ENCODE results near the gene VWC2L. TPM values are rescaled to one million over a fixed set of nuclear protein-coding genes. Genes with fewer than 3 reads are reported as not detected.

The VWC2L gene
- polyA plus RNA-seq, 1 donor from 2014 or later, result 0.31 TPM

DNA sequence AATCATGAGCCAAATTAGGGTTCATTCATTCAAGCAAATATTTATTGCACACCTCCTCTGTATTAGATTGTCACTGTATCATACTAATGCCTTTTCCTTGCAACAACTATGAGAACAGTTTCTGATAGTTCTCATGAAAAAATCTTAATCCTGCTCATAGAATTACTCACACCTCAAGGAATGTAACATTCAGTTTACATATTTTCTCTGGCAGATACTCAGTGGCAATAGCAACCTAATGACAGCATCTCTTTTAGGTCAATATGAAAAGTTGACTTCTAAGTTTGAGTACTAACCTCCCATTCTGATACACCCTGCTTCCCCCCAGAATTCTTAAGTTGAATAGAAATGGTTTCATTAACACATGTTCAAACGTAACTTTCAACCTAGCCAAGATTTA, 132.0 kb downstream of the VWC2L start:
- no peaks in the 10 kb centered on the region for H3K27me3 ChIP-seq (ENCODE audit: insufficient read depth, low read depth, low read length)
- no peak overlapping the region for H2AFZ ChIP-seq (ENCODE audit: low read depth, low read length)
- TF ChIP-seq EP300 (conservative IDR thresholded peaks at IDR 0.05; ENCODE audit: poor library complexity, severe bottlenecking) (no peak), POLR2AphosphoS5 (IDR thresholded peaks at IDR 0.05) (no peak)
- H3F3A ChIP-seq (ENCODE audit: insufficient read depth, low read length, poor library complexity, severe bottlenecking), result no peaks in the 10 kb centered on the region
- H4K20me1 ChIP-seq (ENCODE audit: insufficient read depth), result no peaks in the 10 kb centered on the region
- no peaks in the 10 kb centered on the region for H3K9me3 ChIP-seq (ENCODE audit: low read length)
- H3K79me2 ChIP-seq (replicated peaks; ENCODE audit: insufficient read depth, low read length), result no peaks in the 10 kb centered on the region
- no peak overlapping the region for H3K27ac ChIP-seq (ENCODE audit: low read length)
- no peaks in the 10 kb centered on the region for H3K36me3 ChIP-seq (ENCODE audit: insufficient read depth, low read length)
- no peak overlapping the region for H3K9ac ChIP-seq (ENCODE audit: low read length)
- no peak overlapping the region for H3K4me3 ChIP-seq (ENCODE audit: low read length)
- H3K4me2 ChIP-seq (ENCODE audit: low read length), result no peak overlapping the region
- no peaks in the 10 kb centered on the region for H3K9me2 ChIP-seq (ENCODE audit: insufficient read depth, low read length)

GRCh38 chr2:214543386-214543955, 132.6 kb downstream of the VWC2L start:
- no peaks in the 10 kb centered on the region for H3K79me2 ChIP-seq (replicated peaks; ENCODE audit: insufficient read depth, low read length)
- no peaks in the 10 kb centered on the region for H3K27me3 ChIP-seq (ENCODE audit: insufficient read depth, low read depth, low read length)
- TF ChIP-seq, protein P1, sequence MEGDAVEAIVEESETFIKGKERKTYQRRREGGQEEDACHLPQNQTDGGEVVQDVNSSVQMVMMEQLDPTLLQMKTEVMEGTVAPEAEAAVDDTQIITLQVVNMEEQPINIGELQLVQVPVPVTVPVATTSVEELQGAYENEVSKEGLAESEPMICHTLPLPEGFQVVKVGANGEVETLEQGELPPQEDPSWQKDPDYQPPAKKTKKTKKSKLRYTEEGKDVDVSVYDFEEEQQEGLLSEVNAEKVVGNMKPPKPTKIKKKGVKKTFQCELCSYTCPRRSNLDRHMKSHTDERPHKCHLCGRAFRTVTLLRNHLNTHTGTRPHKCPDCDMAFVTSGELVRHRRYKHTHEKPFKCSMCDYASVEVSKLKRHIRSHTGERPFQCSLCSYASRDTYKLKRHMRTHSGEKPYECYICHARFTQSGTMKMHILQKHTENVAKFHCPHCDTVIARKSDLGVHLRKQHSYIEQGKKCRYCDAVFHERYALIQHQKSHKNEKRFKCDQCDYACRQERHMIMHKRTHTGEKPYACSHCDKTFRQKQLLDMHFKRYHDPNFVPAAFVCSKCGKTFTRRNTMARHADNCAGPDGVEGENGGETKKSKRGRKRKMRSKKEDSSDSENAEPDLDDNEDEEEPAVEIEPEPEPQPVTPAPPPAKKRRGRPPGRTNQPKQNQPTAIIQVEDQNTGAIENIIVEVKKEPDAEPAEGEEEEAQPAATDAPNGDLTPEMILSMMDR (IDR thresholded peaks at IDR 0.05; ENCODE audit: poor library complexity, severe bottlenecking), result no peak
- TF ChIP-seq EP300 (conservative IDR thresholded peaks at IDR 0.05; ENCODE audit: poor library complexity, severe bottlenecking) (no peak), EZH2 (IDR thresholded peaks at IDR 0.05; ENCODE audit: borderline replicate concordance, insufficient read depth, low read length, poor library complexity, severe bottlenecking) (no peak), MXI1 (conservative IDR thresholded peaks at IDR 0.05; ENCODE audit: poor library complexity, severe bottlenecking) (no peak), POLR2AphosphoS5 (IDR thresholded peaks at IDR 0.05) (no peak), SMC3 (conservative IDR thresholded peaks at IDR 0.05; ENCODE audit: poor library complexity) (no peak), RAD21 (conservative IDR thresholded peaks at IDR 0.05) (no peak), REST (IDR thresholded peaks at IDR 0.05; ENCODE audit: borderline replicate concordance) (no peak), TAF1 (IDR thresholded peaks at IDR 0.05; ENCODE audit: low read depth) (no peak)
- no peaks in the 10 kb centered on the region for H3K9me2 ChIP-seq (ENCODE audit: insufficient read depth, low read length)
- H4K20me1 ChIP-seq (ENCODE audit: insufficient read depth), result no peaks in the 10 kb centered on the region
- no peak overlapping the region for H3K27ac ChIP-seq (ENCODE audit: low read length)
- no peaks in the 10 kb centered on the region for H3K9me3 ChIP-seq (ENCODE audit: low read length)
- H3K9ac ChIP-seq (ENCODE audit: low read length), result no peak overlapping the region
- H3K4me2 ChIP-seq (ENCODE audit: low read length), result no peak overlapping the region
- no peaks in the 10 kb centered on the region for H3K36me3 ChIP-seq (ENCODE audit: insufficient read depth, low read length)
- no peaks in the 10 kb centered on the region for H3F3A ChIP-seq (ENCODE audit: insufficient read depth, low read length, poor library complexity, severe bottlenecking)
- no peak overlapping the region for H2AFZ ChIP-seq (ENCODE audit: low read depth, low read length)
- no peak overlapping the region for H3K4me3 ChIP-seq (ENCODE audit: low read length)
